Muscle layer of duodenum (tissue), 2 donors: ENCODE measurements around the gene ASMT.
"Not testable (repeated sequence)": the region's sequence is repeated elsewhere in the genome, so short reads cannot be mapped to it uniquely, and the experiment has no call there.

ENCODE experiments used
- H3K27ac ChIP-seq: one replicate; pipeline ENCODE4 v1.7.0; 2013; ENCODE audit warnings: mild to moderate bottlenecking, low read length
- H3K27me3 ChIP-seq: one replicate; pipeline ENCODE4 v1.7.0; 2013; ENCODE audit warnings: low read depth, mild to moderate bottlenecking, control low read depth, low read length
- H3K36me3 ChIP-seq, 2 donors: one replicate each; pipeline ENCODE4 v1.7.0; 2013; ENCODE audit warnings: low read length in 2 of 2, control low read depth in 1 of 2, mild to moderate bottlenecking in 1 of 2; ENCODE audit not compliant: insufficient read depth in 2 of 2, control insufficient read depth in 1 of 2
- H3K4me1 ChIP-seq, 2 donors: one replicate each; pipeline ENCODE4 v1.7.0; 2013; ENCODE audit warnings: low read length in 2 of 2, mild to moderate bottlenecking in 2 of 2, control low read depth in 1 of 2, moderate library complexity in 1 of 2; ENCODE audit not compliant: insufficient read depth in 2 of 2, control insufficient read depth in 1 of 2
- H3K4me3 ChIP-seq, 2 donors: one replicate each; pipeline ENCODE4 v1.7.0; 2013; ENCODE audit warnings: low read length in 2 of 2, low read depth in 1 of 2, mild to moderate bottlenecking in 1 of 2
- H3K9me3 ChIP-seq, 2 donors: one replicate each; pipeline ENCODE4 v1.7.0; 2013; ENCODE audit warnings: low read length in 2 of 2, control low read depth in 1 of 2, mild to moderate bottlenecking in 1 of 2; ENCODE audit not compliant: control insufficient read depth in 1 of 2
- donor health status: healthy.

ASMT gene

GRCh38 chrX:1614927-1615326 is at the start of gene ASMT:
Gene ASMT, plus strand, starts transcription at chrX:1615059. Its CDS starts 141 bp downstream, at chrX:1615200.
- Histone ChIP-seq H3K27ac (no peak within 1 kb of the TSS), H3K4me3 (no peak within 1 kb of the TSS), H3K36me3 (no peaks in the 10 kb centered on the region), H3K27me3 (no peaks in the 10 kb centered on the region), H3K4me1 (no peaks in the 10 kb centered on the region), H3K9me3 (no peaks in the 10 kb centered on the region)

GRCh38 chrX:1574181-1574580 is 40.7 kb upstream of the ASMT start:
- H3K9me3 ChIP-seq, H3K4me1 ChIP-seq, H3K27me3 ChIP-seq, H3K4me3 ChIP-seq, H3K27ac ChIP-seq, H3K36me3 ChIP-seq: not testable (repeated sequence)

GRCh38 chrX:1576201-1576992 is 38.5 kb upstream of the ASMT start:
- no peak overlapping the region for H3K27ac ChIP-seq

GRCh38 chrX:1577845-1578244 is 37.0 kb upstream of the ASMT start:
- Histone ChIP-seq H3K27ac (no peak overlapping the region), H3K27me3 (no peaks in the 10 kb centered on the region), H3K36me3 (no peaks in the 10 kb centered on the region), H3K4me3 (no peak overlapping the region), H3K4me1 (no peaks in the 10 kb centered on the region), H3K9me3 (no peaks in the 10 kb centered on the region)

More at GRCh38 chrX:1576201-1576992, 38.5 kb upstream of the ASMT start:
- no peaks in the 10 kb centered on the region for H3K27me3 ChIP-seq
- H3K4me3 ChIP-seq: no peak overlapping the region
- H3K36me3 ChIP-seq: no peaks in the 10 kb centered on the region
- H3K9me3 ChIP-seq: no peaks in the 10 kb centered on the region
- no peaks in the 10 kb centered on the region for H3K4me1 ChIP-seq

GRCh38 chrX:1578511-1579173 is 36.2 kb upstream of the ASMT start:
- H3K27ac ChIP-seq: no peak overlapping the region
- H3K9me3 ChIP-seq: no peaks in the 10 kb centered on the region
- no peaks in the 10 kb centered on the region for H3K36me3 ChIP-seq
- H3K4me1 ChIP-seq: no peaks in the 10 kb centered on the region
- H3K4me3 ChIP-seq: no peak overlapping the region
- H3K27me3 ChIP-seq: no peaks in the 10 kb centered on the region

GRCh38 chrX:1581132-1581531 is 33.7 kb upstream of the ASMT start:
- H3K4me1 ChIP-seq: no peaks in the 10 kb centered on the region
- no peak overlapping the region for H3K27ac ChIP-seq
- no peaks in the 10 kb centered on the region for H3K27me3 ChIP-seq
- H3K4me3 ChIP-seq: no peak overlapping the region
- no peaks in the 10 kb centered on the region for H3K9me3 ChIP-seq
- H3K36me3 ChIP-seq: no peaks in the 10 kb centered on the region

GRCh38 chrX:1582686-1583437 is 32.0 kb upstream of the ASMT start:
- Histone ChIP-seq H3K9me3 (no peaks in the 10 kb centered on the region), H3K27ac (no peak overlapping the region), H3K4me1 (no peaks in the 10 kb centered on the region), H3K27me3 (no peaks in the 10 kb centered on the region), H3K36me3 (no peaks in the 10 kb centered on the region), H3K4me3 (no peak overlapping the region)

GRCh38 chrX:1584237-1585011 is 30.4 kb upstream of the ASMT start:
- Histone ChIP-seq H3K27ac (no peak overlapping the region), H3K4me1 (no peaks in the 10 kb centered on the region), H3K27me3 (no peaks in the 10 kb centered on the region), H3K36me3 (no peaks in the 10 kb centered on the region), H3K9me3 (no peaks in the 10 kb centered on the region), H3K4me3 (no peak overlapping the region)

- Histone ChIP-seq H3K9me3 (no peaks in the 10 kb centered on the region), H3K36me3 (no peaks in the 10 kb centered on the region), H3K27me3 (no peaks in the 10 kb centered on the region), H3K4me1 (no peaks in the 10 kb centered on the region), H3K4me3 (no peak overlapping the region), H3K27ac (no peak overlapping the region)
These were observed 27.7 kb upstream of the ASMT start for GRCh38 chrX:1587161-1587560.

- H3K36me3 ChIP-seq: peaks cover 7 to 9% of the 10 kb centered on the region in 2 donors
- no peaks in the 10 kb centered on the region for H3K9me3 ChIP-seq
- no peak overlapping the region for H3K27ac ChIP-seq
- no peak overlapping the region for H3K4me3 ChIP-seq
- peaks cover 0 to 18% of the 10 kb centered on the region in 2 donors for H3K4me1 ChIP-seq
- no peaks in the 10 kb centered on the region for H3K27me3 ChIP-seq
These were observed 25.3 kb upstream of the ASMT start for GRCh38 chrX:1589356-1590130.
